Posterior cingulate gyrus (tissue), 11 donors: ENCODE data around the gene INSC.

Source experiments
- DNase-seq, 10 donors: peaks; one replicate each; pipeline versions ENCODE4 v3.0.0 to v3.0.0-alpha.2; 2020 to 2021; ENCODE audit warnings: mixed read lengths in 3 of 10
- intact Hi-C: fragments of 100-400 bp; cut with DNase I; formaldehyde crosslinking; loops from one replicate; pipeline ENCODE4 v1.15.1; 2023

INSC gene

DNA sequence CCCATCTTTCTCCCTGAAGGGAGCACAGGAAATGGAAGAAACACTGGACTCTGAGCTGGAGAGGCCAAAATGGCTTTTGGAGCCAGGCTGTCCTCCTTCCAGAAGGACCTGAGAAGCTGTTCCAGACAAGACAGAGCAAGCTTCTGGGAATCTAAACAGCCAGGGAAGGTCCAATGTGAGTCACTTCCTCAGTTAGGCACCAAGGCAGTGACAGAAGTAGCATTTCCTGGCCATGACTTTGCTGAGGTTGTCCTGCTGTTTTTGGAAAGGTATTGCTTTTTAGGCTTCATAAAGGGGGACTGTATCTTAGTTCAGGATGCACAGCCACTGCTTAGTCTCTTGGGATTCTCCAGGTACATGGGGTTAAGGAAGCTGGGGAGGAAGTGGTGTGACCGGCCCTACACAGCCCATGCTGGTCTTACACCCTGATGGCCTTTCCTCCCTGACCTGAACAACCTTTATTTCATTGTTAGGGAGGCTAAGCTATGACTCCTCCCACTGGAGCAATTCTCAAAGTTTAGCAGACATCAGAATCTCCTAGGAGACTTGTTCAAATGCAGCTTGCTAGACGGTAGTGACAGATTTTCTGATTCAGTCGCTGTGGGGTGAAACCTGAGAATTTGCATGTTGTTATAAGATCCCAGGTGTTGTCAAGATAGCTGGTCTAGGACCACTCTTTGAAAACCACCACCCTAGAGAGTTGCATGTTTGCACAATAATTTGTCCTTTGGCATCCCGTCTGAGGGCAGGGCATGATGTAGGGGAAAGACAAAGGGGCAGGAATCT is 6.8 kb upstream of the INSC start:
- intact Hi-C loops, result no loop called here

GRCh38 chr11:15108592-15109130 is 6.1 kb upstream of the INSC start:
- no peak for DNase-seq
- intact Hi-C loops, result no loop called here

More for the DNA sequence above, 6.8 kb upstream of the INSC start:
- no peak for DNase-seq

GRCh38 chr11:15109602-15110001 is 5.1 kb upstream of the INSC start:
- no peak for DNase-seq
- intact Hi-C loops, result no loop called here

DNA sequence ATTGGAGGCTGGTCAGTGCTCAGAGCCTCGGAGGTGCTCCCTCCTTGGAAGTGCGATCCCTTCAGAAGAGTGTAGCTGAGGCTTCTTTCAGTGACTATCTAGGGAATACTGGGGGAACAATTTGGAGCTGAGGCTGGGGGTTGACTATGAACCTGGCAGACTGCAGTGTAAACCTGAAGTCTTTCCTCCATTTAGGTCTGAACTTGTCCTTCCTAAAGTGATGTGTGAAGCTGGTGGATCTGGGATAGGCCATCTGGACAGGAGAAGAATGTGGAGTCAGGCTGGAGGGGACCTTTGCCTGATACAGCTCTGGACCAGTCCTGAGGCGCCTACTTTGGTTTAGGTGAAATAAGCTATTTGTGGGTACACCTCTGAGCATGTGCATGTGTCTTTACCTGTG is 3.5 kb upstream of the INSC start:
- intact Hi-C loops, result no loop called here
- DNase-seq, result no peak

DNA sequence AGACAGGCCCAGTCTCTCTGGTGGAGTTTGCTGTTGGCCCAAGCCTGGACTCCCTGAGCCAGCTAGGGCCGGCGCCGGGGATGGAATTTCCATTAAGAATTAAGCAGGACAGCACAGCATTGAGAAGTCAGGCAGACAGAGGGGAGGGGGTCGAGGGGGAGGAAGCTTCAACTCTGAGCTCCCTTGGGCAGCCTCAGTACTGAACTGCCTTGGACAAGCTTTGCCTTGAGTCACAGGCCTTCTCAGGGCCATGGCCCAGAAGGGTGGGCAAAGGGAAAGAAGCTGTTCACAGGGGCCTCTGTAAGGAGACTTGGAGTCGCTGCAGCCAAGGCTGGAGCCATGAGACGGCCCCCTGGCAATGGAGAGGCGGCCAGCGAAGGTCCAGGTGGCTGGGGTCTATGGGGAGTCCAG is 2.6 kb upstream of the INSC start:
- no peak for DNase-seq

DNA sequence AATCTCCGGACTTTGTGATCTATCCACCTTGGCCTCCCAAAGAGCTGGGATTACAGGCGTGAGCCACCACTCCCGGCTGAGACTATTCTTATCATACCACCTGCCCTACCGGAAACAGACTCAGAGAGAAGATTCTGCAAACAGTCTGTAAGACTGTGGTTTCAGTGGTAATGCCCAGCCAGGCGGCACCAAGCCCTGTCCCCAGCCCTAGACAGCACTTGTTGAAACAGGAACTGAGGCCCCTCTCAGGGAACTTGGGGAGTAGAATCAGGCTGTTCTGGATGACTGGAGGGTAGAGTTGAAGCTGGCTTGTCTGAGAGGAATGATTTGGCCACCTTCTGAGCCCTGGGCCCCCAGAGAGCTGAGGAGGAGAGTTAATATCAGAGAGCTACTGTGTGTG is 1.3 kb upstream of the INSC start:
- intact Hi-C loops, result no loop called here
- no peak for DNase-seq

More for the DNA sequence above, 2.6 kb upstream of the INSC start:
- intact Hi-C loops, result no loop called here

GRCh38 chr11:15115686-15116085 is 963 bp downstream of the INSC start:
- intact Hi-C loops, result no loop called here
- DNase-seq, result no peak

- DNase-seq, result peak in 1 of 10 donors; percentile 21
- intact Hi-C loops, result no loop called here
Measured at GRCh38 chr11:15117751-15118150, 3.0 kb downstream of the INSC start.

GRCh38 chr11:15118431-15118830 is 3.7 kb downstream of the INSC start:
- intact Hi-C loops, result no loop called here
- no peak for DNase-seq

- intact Hi-C loops, result no loop called here
Measured at GRCh38 chr11:15119352-15119751, 4.6 kb downstream of the INSC start.

DNA sequence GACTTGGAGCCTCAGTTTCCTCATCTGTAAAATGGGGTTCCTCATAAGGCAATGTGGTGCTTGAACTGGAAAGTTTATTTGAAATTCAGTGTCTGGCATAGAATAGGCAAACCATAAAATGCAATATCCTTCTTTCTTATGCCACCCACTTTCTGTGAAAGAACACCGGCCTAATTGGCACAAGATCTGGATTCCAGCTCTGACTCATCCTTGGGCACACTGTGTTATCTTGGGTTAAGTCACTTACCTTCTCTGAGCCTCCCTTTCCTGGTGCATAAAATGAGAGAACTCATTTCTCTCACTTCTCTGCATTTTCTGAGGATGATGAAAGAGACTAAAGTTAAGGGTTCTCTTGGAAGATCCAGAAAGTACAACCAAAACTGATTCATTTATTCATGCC is 5.1 kb downstream of the INSC start:
- no peak for DNase-seq
- intact Hi-C loops, result no loop called here

More at GRCh38 chr11:15119352-15119751, 4.6 kb downstream of the INSC start:
- DNase-seq, result no peak

- DNase-seq, result peak in 1 of 10 donors; percentile 29
- intact Hi-C loops, result no loop called here
Measured at GRCh38 chr11:15123849-15124248, 9.1 kb downstream of the INSC start.

DNA sequence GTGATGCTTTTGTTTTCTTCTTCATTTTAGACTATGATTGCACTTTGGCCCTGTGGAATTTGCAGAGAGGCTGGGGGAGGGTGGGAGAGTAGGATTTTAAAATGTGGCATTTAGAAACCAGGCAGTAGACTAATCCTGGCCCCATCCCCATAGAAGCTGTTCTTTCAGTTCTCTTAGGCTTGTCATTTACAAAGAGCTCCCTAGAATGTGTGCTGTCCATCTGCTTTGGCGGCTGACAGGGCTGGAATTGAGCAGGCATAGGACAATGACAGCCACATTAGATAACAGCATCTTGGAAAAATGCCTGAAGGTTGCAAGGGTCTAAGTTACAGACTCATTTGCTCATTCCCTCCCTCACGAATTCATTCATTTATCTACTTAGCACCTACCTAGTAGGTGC is 9.8 kb downstream of the INSC start:
- intact Hi-C loops, result no loop called here
- DNase-seq, result no peak

DNA sequence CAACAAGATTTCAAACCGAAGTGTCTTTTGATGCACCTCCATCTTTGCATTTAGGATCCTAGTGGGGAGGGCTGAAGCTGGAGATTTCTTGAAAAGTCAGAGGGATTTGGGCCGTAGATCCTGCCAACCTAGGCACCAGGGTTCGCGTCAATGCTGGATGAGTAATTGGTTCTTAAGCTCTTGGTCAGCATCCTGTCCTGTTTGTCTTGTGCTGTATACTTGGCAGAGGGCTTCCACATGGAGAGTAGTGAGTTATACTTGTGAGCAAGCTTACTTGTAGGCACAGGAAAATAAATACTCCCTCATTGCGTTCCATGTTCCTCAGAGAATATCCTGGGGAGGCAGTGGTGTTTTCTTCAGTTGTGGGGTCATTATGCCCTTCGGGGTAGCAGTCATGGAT is 12.6 kb downstream of the INSC start:
- no peak for DNase-seq
- intact Hi-C loops, result loop anchor here (5.0 kb wide), 1 partner anchor 70 kb away; no protein-coding TSS in a partner anchor

DNA sequence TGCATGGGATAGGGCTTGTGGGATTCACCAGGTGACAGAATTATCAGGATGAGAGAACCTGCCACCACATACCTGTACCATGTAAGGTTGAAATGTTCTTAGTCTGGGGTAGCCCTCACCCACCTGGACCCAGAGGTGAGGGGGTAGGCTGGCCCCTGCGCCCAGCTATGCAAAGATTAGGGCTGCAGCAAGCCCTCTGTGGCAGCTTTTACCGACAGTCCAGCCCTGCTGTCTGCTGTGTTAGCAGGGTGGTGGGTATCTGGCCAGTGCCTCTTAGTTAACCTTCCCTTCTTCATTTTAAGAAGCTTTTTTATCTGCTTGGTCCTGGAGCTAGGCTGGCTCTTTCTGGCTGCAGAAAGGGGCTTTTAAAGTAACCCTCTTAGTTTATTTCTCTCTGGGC is 13.9 kb downstream of the INSC start:
- DNase-seq, result no peak
- intact Hi-C loops, result loop anchor here (5.0 kb wide), 1 partner anchor 69 kb away; no protein-coding TSS in a partner anchor

- intact Hi-C loops, result no loop called here
- DNase-seq, result no peak
Measured at GRCh38 chr11:15136166-15136565, 21.4 kb downstream of the INSC start.

GRCh38 chr11:15139096-15139770 is 24.5 kb downstream of the INSC start:
- DNase-seq, result no peak
- intact Hi-C loops, result no loop called here

- DNase-seq, result no peak
- intact Hi-C loops, result no loop called here
Measured at GRCh38 chr11:15139958-15140659, 25.4 kb downstream of the INSC start.

DNA sequence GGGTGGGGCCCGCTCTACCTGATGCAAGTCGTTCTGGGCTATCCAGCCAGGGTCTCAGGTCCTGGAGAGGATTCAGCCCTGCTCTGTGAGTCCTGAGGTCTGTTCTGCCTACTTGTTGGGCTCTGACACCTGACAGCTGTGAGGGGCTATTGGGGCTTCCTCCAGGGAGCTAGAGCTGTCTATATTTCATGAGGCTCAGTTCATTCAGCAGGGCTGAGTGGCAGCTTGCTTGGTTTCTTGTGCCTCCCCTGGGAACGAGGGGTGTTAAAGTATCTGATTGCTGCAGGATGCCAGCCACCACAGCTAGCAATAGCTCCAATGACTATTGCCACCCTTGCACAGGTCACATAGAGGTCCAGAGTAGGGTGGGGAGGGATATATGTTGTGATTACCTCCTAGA is 26.7 kb downstream of the INSC start:
- DNase-seq, result no peak
- intact Hi-C loops, result no loop called here

GRCh38 chr11:15142838-15143237 is 28.1 kb downstream of the INSC start:
- intact Hi-C loops, result no loop called here
- DNase-seq, result no peak

- no peak for DNase-seq
- intact Hi-C loops, result no loop called here
Measured at GRCh38 chr11:15143855-15144254, 29.1 kb downstream of the INSC start.
